ENCODE results near the gene OLIG3. TPM values are rescaled to one million over a fixed set of nuclear protein-coding genes. Genes with fewer than 3 reads are reported as not detected.

The OLIG3 gene
- total RNA-seq, 1 experiment from 2014 or later, result not detected

- H3K36me3 ChIP-seq (ENCODE audit: low read depth), result no peaks in the 10 kb centered on the region
- no peaks in the 10 kb centered on the region for H3K4me1 ChIP-seq (replicated peaks; ENCODE audit: insufficient read depth)
- H3K27ac ChIP-seq, result no peak overlapping the region
- no peaks in the 10 kb centered on the region for H3K9me2 ChIP-seq (ENCODE audit: insufficient read depth)
- H3K9me3 ChIP-seq (ENCODE audit: insufficient read depth, low read depth), result no peaks in the 10 kb centered on the region
- no peaks in the 10 kb centered on the region for H3F3A ChIP-seq (ENCODE audit: insufficient read depth, low read depth)
- H3K27me3 ChIP-seq (ENCODE audit: insufficient read depth, low read depth), result no peaks in the 10 kb centered on the region
- intact Hi-C loops (cut with micrococcal nuclease; ENCODE audit: unreplicated experiment), result no loop called here
- no peaks in the 10 kb centered on the region for H4K20me1 ChIP-seq (ENCODE audit: insufficient read depth)
- BruUV-seq (replicated peaks), result no TSS peak
- no peaks in the 10 kb centered on the region for H3K79me2 ChIP-seq (ENCODE audit: low read depth)
- POLR2A ChIA-PET (ENCODE audit: unreplicated experiment), result no interaction called here
- H2AFZ ChIP-seq, result no peak overlapping the region
- no peak for TF ChIP-seq CTCF (conservative IDR thresholded peaks at IDR 0.05)
- no peak for TF ChIP-seq EZH2 (IDR thresholded peaks at IDR 0.05; ENCODE audit: low read depth)
- no peak for DNase-seq
- CTCF ChIA-PET, result no interaction called here
- H3K4me2 ChIP-seq, result no peak overlapping the region
- H3K4me3 ChIP-seq, result no peak overlapping the region
Observed at GRCh38 chr6:137493218-137494038, 766 bp downstream of the OLIG3 start.

GRCh38 chr6:137492289-137493217 is 1.6 kb downstream of the OLIG3 start:
- no peaks in the 10 kb centered on the region for H3K4me1 ChIP-seq (replicated peaks; ENCODE audit: insufficient read depth)
- no peak overlapping the region for H3K4me2 ChIP-seq
- H3K27me3 ChIP-seq (ENCODE audit: insufficient read depth, low read depth), result peaks cover 6% of the 10 kb centered on the region; the same call in 1 of the 2 replicates
- H3K36me3 ChIP-seq (ENCODE audit: low read depth), result no peaks in the 10 kb centered on the region
- no peaks in the 10 kb centered on the region for H3F3A ChIP-seq (ENCODE audit: insufficient read depth, low read depth)
- intact Hi-C loops (cut with micrococcal nuclease; ENCODE audit: unreplicated experiment), result no loop called here
- no TSS peak for BruUV-seq (replicated peaks)
- TF ChIP-seq EZH2 (IDR thresholded peaks at IDR 0.05; ENCODE audit: low read depth) (no peak), CTCF (conservative IDR thresholded peaks at IDR 0.05) (no peak)
- H3K4me3 ChIP-seq, result no peak overlapping the region
- no peak overlapping the region for H2AFZ ChIP-seq
- no peaks in the 10 kb centered on the region for H4K20me1 ChIP-seq (ENCODE audit: insufficient read depth)
- no peaks in the 10 kb centered on the region for H3K9me3 ChIP-seq (ENCODE audit: insufficient read depth, low read depth)
- no peaks in the 10 kb centered on the region for H3K9me2 ChIP-seq (ENCODE audit: insufficient read depth)
- POLR2A ChIA-PET (ENCODE audit: unreplicated experiment), result no interaction called here
- H3K27ac ChIP-seq, result no peak overlapping the region
- CTCF ChIA-PET, result no interaction called here
- H3K79me2 ChIP-seq (ENCODE audit: low read depth), result no peaks in the 10 kb centered on the region
- no peak for DNase-seq

GRCh38 chr6:137491478-137491877 is 2.7 kb downstream of the OLIG3 start:
- no peaks in the 10 kb centered on the region for H3K9me2 ChIP-seq (ENCODE audit: insufficient read depth)
- POLR2A ChIA-PET (ENCODE audit: unreplicated experiment), result no interaction called here
- intact Hi-C loops (cut with micrococcal nuclease; ENCODE audit: unreplicated experiment), result no loop called here
- H3K4me3 ChIP-seq, result no peak overlapping the region
- H3K27me3 ChIP-seq (ENCODE audit: insufficient read depth, low read depth), result peaks cover 7% of the 10 kb centered on the region; the same call in 1 of the 2 replicates
- H3K79me2 ChIP-seq (ENCODE audit: low read depth), result no peaks in the 10 kb centered on the region
- no peaks in the 10 kb centered on the region for H3K9me3 ChIP-seq (ENCODE audit: insufficient read depth, low read depth)
- H3K4me2 ChIP-seq, result no peak overlapping the region
- H3K4me1 ChIP-seq (replicated peaks; ENCODE audit: insufficient read depth), result no peaks in the 10 kb centered on the region
- H4K20me1 ChIP-seq (ENCODE audit: insufficient read depth), result no peaks in the 10 kb centered on the region
- H2AFZ ChIP-seq, result no peak overlapping the region
- no peak overlapping the region for H3K27ac ChIP-seq
- H3F3A ChIP-seq (ENCODE audit: insufficient read depth, low read depth), result no peaks in the 10 kb centered on the region
- no peak for DNase-seq
- H3K36me3 ChIP-seq (ENCODE audit: low read depth), result no peaks in the 10 kb centered on the region
- CTCF ChIA-PET, result no interaction called here
- TF ChIP-seq EZH2 (IDR thresholded peaks at IDR 0.05; ENCODE audit: low read depth) (no peak), CTCF (conservative IDR thresholded peaks at IDR 0.05) (no peak)
- no TSS peak for BruUV-seq (replicated peaks)

All from PC-9 (cell line).